CD14-positive monocyte (primary cell): ENCODE data around the gene FBXO28. TPM values are rescaled to one million over a fixed set of nuclear protein-coding genes. Genes with fewer than 3 reads are reported as not detected.

Experiments used
- DNase-seq, 3 donors: peaks; one replicate each; pipeline ENCODE4 v3.0.0-alpha.2; 2011 to 2022
- H2AFZ ChIP-seq: 2 replicates; pipeline ENCODE4 v1.6.0; 2012; ENCODE audit warnings: mild to moderate bottlenecking, low read depth, low read length, inconsistent platforms; ENCODE audit not compliant: insufficient read depth, poor library complexity, severe bottlenecking
- H3K27ac ChIP-seq, 2 donors: 1 replicate in 1 of 2; 2 replicates in 1 of 2; pipeline ENCODE4 v1.5.1; 2012 to 2013; ENCODE audit warnings: low read length in 2 of 2, control low read depth in 1 of 2, inconsistent platforms in 1 of 2, low read depth in 1 of 2, mild to moderate bottlenecking in 1 of 2
- H3K27me3 ChIP-seq, 2 donors: one replicate each; pipeline versions ENCODE4 v1.6.0 to v1.6.1; 2011 to 2013; ENCODE audit warnings: low read length in 2 of 2; ENCODE audit not compliant: control insufficient read depth in 2 of 2, insufficient read depth in 2 of 2
- H3K36me3 ChIP-seq, 2 donors: replicated peaks in 1 of 2; 1 replicate in 1 of 2; 2 replicates in 1 of 2; pipeline versions ENCODE4 v1.5.1 to v1.6.1; 2012 to 2013; ENCODE audit warnings: low read length in 2 of 2, control low read depth in 1 of 2, inconsistent platforms in 1 of 2, mild to moderate bottlenecking in 1 of 2; ENCODE audit not compliant: insufficient read depth in 2 of 2, control insufficient read depth in 1 of 2
- H3K4me1 ChIP-seq, 2 donors: 1 replicate in 1 of 2; 2 replicates in 1 of 2; pipeline versions ENCODE4 v1.5.1 to v1.6.1; 2012 to 2013; ENCODE audit warnings: low read length in 2 of 2, control low read depth in 1 of 2, inconsistent platforms in 1 of 2, mild to moderate bottlenecking in 1 of 2, moderate library complexity in 1 of 2; ENCODE audit not compliant: insufficient read depth in 2 of 2, control insufficient read depth in 1 of 2
- H3K4me2 ChIP-seq: replicated peaks from 2 replicates; pipeline ENCODE3; 2012; ENCODE audit warnings: low read length, moderate library complexity, mild to moderate bottlenecking; ENCODE audit not compliant: poor library complexity, severe bottlenecking; ENCODE audit errors: extremely low read depth
- H3K4me3 ChIP-seq, 3 experiments: fragments of 200-600 bp in 1 of 3; sonication (generic) in 1 of 3; replicated peaks in 1 of 3; 1 replicate in 2 of 3; 2 replicates in 1 of 3; pipeline ENCODE4 v1.5.1; 2011 to 2013; ENCODE audit warnings: low read length in 3 of 3, mild to moderate bottlenecking in 3 of 3, control low read depth in 2 of 3, low read depth in 2 of 3, inconsistent platforms in 1 of 3, moderate library complexity in 1 of 3
- H3K79me2 ChIP-seq: 2 replicates; pipeline ENCODE4 v1.6.0; 2012; ENCODE audit warnings: mild to moderate bottlenecking, control low read depth, inconsistent platforms, low read length, moderate library complexity; ENCODE audit not compliant: insufficient read depth
- H3K9ac ChIP-seq: 2 replicates; pipeline ENCODE4 v1.6.0; 2017; ENCODE audit warnings: low read length, mild to moderate bottlenecking; ENCODE audit not compliant: insufficient read depth, poor library complexity, severe bottlenecking
- H3K9me3 ChIP-seq, 2 donors: replicated peaks in 1 of 2; 1 replicate in 1 of 2; 2 replicates in 1 of 2; pipeline versions ENCODE4 v1.5.1 to v1.6.1; 2012 to 2013; ENCODE audit warnings: low read length in 2 of 2, control low read depth in 1 of 2; ENCODE audit not compliant: control insufficient read depth in 1 of 2, insufficient read depth in 1 of 2
- H4K20me1 ChIP-seq: 2 replicates; pipeline ENCODE4 v1.6.0; 2012; ENCODE audit warnings: mild to moderate bottlenecking, low read length, control low read depth, moderate library complexity; ENCODE audit not compliant: insufficient read depth
- H3K27ac Mint-ChIP-seq, 7 donors: one replicate each; pipeline ENCODE4 v1.8.0; 2020; ENCODE audit warnings: mild to moderate bottlenecking in 7 of 7, mixed read lengths in 7 of 7, moderate library complexity in 6 of 7, inconsistent platforms in 2 of 7
- H3K27me3 Mint-ChIP-seq, 3 donors: one replicate each; pipeline ENCODE4 v1.8.0; 2021 to 2022; ENCODE audit warnings: low read depth in 3 of 3, mild to moderate bottlenecking in 3 of 3, mixed read lengths in 3 of 3, moderate library complexity in 3 of 3, inconsistent platforms in 1 of 3
- H3K36me3 Mint-ChIP-seq, 2 donors: one replicate each; pipeline ENCODE4 v1.8.0; 2020; ENCODE audit warnings: mixed read lengths in 2 of 2, inconsistent platforms in 1 of 2, mild to moderate bottlenecking in 1 of 2
- H3K4me1 Mint-ChIP-seq: one replicate; pipeline ENCODE4 v1.8.0; 2020; ENCODE audit warnings: mild to moderate bottlenecking, mixed read lengths
- H3K4me3 Mint-ChIP-seq, 2 donors: one replicate each; pipeline ENCODE4 v1.8.0; 2020; ENCODE audit warnings: mild to moderate bottlenecking in 2 of 2, mixed read lengths in 2 of 2, moderate library complexity in 1 of 2
- H3K9me3 Mint-ChIP-seq, 7 donors: one replicate each; pipeline ENCODE4 v1.8.0; 2020 to 2022; ENCODE audit warnings: mixed read lengths in 7 of 7, mild to moderate bottlenecking in 6 of 7, moderate library complexity in 6 of 7, inconsistent platforms in 2 of 7
- WGBS: methylation state at CpG from one replicate; pipeline ENCODE4 v1.1.5; 2013; ENCODE audit warnings: missing lambda C conversion rate; ENCODE audit not compliant: insufficient coverage; 5-methylcytosine and 5-hydroxymethylcytosine counted together
- intact Hi-C, 2 donors: fragments of 100-400 bp; cut with micrococcal nuclease; formaldehyde crosslinking; loops; one replicate each; pipeline versions ENCODE4 v1.15.0 to v1.15.1; 2023
- polyA plus RNA-seq, 3 donors: library from polyadenylated mRNA; depleted of rRNA in 1 of 3; unstranded in 2 of 3; stranded (reverse) in 1 of 3; fragments of 300-500 nt in 2 of 3; fragments of >200 nt in 1 of 3; fragmentation: Illumina TruSeq in 2 of 3; gene quantifications; 1 replicate in 2 of 3; 2 replicates in 1 of 3; pipeline ENCODE4 v1.2.3, GENCODE V29; 2012 to 2021
- TF ChIP-seq, protein P1 (sequence below): fragments of 200-600 bp; IDR thresholded peaks from one replicate; pipeline ENCODE4 v1.8.0; 2022; ENCODE audit warnings: antibody characterized with exemption, mild to moderate bottlenecking

Gene FBXO28
- polyA plus RNA-seq, 3 donors: 12.9 to 15.8 (median 13.0) TPM

DNA sequence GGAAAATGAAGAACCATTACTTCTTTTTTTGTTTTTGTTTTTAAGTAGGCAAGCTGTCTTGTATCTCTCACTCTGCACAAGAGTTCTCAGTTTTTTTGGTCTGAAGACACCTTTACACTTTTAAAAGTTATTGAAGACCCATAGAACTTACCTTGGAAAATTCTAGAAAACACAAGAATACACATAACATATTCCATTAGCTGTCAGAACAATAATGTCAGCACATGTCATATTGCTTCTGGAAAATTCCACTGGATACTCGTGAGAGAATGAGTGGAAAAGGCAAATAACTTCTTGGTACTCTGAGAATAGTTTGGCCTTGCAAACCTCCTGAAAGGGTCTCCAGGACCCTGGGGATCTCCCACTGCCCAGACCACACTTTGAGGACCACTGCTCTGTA is 4.8 kb downstream of the FBXO28 start:
- no peak overlapping the region for H3K4me3 Mint-ChIP-seq
- H3K9me3 Mint-ChIP-seq: no peaks in the 10 kb centered on the region
- Histone ChIP-seq H3K4me3 (no peak overlapping the region), H3K4me1 (peaks cover 16 to 23% of the 10 kb centered on the region in 2 donors), H3K36me3 (peaks cover 12 to 33% of the 10 kb centered on the region in 2 donors), H3K79me2 (peaks cover 97% of the 10 kb centered on the region), H3K9ac (no peak overlapping the region), H3K27me3 (no peaks in the 10 kb centered on the region), H3K4me2 (no peak overlapping the region), H3K27ac (no peak overlapping the region), H2AFZ (no peak overlapping the region), H4K20me1 (peaks cover 74% of the 10 kb centered on the region), H3K9me3 (no peaks in the 10 kb centered on the region)
- H3K36me3 Mint-ChIP-seq: peaks cover 13 to 22% of the 10 kb centered on the region in 2 donors
- WGBS: no CpG with 5 or more reads among the region's 1 CpG
- TF ChIP-seq, protein P1, sequence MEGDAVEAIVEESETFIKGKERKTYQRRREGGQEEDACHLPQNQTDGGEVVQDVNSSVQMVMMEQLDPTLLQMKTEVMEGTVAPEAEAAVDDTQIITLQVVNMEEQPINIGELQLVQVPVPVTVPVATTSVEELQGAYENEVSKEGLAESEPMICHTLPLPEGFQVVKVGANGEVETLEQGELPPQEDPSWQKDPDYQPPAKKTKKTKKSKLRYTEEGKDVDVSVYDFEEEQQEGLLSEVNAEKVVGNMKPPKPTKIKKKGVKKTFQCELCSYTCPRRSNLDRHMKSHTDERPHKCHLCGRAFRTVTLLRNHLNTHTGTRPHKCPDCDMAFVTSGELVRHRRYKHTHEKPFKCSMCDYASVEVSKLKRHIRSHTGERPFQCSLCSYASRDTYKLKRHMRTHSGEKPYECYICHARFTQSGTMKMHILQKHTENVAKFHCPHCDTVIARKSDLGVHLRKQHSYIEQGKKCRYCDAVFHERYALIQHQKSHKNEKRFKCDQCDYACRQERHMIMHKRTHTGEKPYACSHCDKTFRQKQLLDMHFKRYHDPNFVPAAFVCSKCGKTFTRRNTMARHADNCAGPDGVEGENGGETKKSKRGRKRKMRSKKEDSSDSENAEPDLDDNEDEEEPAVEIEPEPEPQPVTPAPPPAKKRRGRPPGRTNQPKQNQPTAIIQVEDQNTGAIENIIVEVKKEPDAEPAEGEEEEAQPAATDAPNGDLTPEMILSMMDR: no peak
- H3K4me1 Mint-ChIP-seq: peaks cover 17% of the 10 kb centered on the region
- H3K27me3 Mint-ChIP-seq: peaks cover 0 to 2% (median 0%) of the 10 kb centered on the region in 3 donors
- intact Hi-C loops: no loop called here
- peak overlapping the region in 1 of 7 donors; percentile 15 for H3K27ac Mint-ChIP-seq
- DNase-seq: no peak

DNA sequence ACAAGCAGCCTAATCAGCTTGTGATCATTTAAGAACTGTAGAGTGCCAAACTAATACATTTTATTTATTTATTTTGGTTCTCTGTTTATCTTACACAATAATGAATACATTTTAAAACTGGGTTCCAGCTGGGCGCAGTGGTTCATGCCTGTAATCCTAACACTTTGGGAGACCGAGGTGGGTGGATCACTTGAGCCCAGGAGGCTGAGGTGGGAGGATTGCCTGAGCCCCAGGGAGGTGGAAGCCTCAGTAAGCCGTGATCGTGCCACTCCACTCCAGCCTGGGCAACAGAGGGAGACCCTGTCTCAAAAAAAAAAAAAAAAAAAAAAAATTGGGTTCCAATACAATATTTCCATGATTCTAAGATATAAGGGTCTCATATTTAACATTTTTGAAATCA is 9.2 kb downstream of the FBXO28 start:
- H2AFZ ChIP-seq: no peak overlapping the region
- H3K27ac ChIP-seq: no peak overlapping the region
- DNase-seq: no peak
- H3K27me3 ChIP-seq: no peaks in the 10 kb centered on the region
- no peaks in the 10 kb centered on the region for H3K9me3 Mint-ChIP-seq
- peaks cover 21 to 51% of the 10 kb centered on the region in 2 donors for H3K36me3 ChIP-seq
- H3K27me3 Mint-ChIP-seq: peaks cover 0 to 2% (median 0%) of the 10 kb centered on the region in 3 donors
- intact Hi-C loops: no loop called here
- no peak overlapping the region for H3K4me3 Mint-ChIP-seq
- H3K36me3 Mint-ChIP-seq: peaks cover 19 to 42% of the 10 kb centered on the region in 2 donors
- no peak overlapping the region for H3K9ac ChIP-seq
- H3K79me2 ChIP-seq: peaks cover 100% of the 10 kb centered on the region
- H3K4me1 ChIP-seq: no peaks in the 10 kb centered on the region
- no peak overlapping the region for H3K4me3 ChIP-seq
- H4K20me1 ChIP-seq: peaks cover 97% of the 10 kb centered on the region
- no peaks in the 10 kb centered on the region for H3K9me3 ChIP-seq
- 100% methylated on average over 2 of the region's 4 CpGs for WGBS
- no peaks in the 10 kb centered on the region for H3K4me1 Mint-ChIP-seq
- TF ChIP-seq, protein P1: no peak
- no peak overlapping the region for H3K27ac Mint-ChIP-seq
- H3K4me2 ChIP-seq: no peak overlapping the region
